Lower leg skin (tissue), 3 donors: ENCODE results near the gene HDAC7.

Experiments
- CTCF ChIP-seq, 3 donors: fragments of 450-650 bp; IDR thresholded peaks; one replicate each; pipeline ENCODE4 v1.5.1; 2016; ENCODE audit warnings: antibody characterized with exemption in 3 of 3, mild to moderate bottlenecking in 3 of 3, moderate library complexity in 2 of 3
- POLR2A ChIP-seq, 2 donors: fragments of 450-650 bp; IDR thresholded peaks; one replicate each; pipeline ENCODE4 v1.6.1; 2016 to 2017; ENCODE audit warnings: antibody characterized with exemption in 2 of 2, mild to moderate bottlenecking in 1 of 2, moderate library complexity in 1 of 2

- no peak for TF ChIP-seq CTCF (IDR thresholded peaks at IDR 0.05)
- TF ChIP-seq POLR2A (IDR thresholded peaks at IDR 0.05), result no peak
Observed at GRCh38 chr12:47852096-47852571, 32.4 kb upstream of the HDAC7 start.
